Epidermal melanocyte (primary cell): Measurements from ENCODE around the gene CHD1.

Experiments used
- DNase-seq: peaks from one replicate; pipeline ENCODE4 v3.0.0; 2011; ENCODE audit warnings: low spot score; ENCODE audit not compliant: insufficient read length

CHD1 gene

GRCh38 chr5:98936948-98937715 lies 8.3 kb upstream of the CHD1 start:
- DNase-seq = no peak

DNA sequence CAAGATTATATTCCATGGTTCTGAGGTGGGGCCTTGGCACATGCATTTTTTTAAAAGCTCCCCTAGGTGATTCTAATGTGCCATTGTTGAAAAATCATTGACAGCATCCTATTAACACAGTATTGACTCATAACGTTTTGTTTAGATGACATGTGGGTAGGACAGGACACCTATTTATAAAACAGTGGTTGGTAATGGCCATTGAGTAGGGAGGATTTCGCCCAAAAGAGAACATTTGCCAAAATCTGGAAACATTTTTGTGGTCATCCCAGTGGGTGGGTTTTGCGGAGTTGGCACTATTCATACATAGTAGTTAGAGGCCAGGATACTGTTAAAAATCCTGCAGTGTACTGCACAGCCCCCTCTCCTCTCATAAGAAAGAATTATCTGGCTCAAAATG lies 6.4 kb upstream of the CHD1 start:
- no peak for DNase-seq

DNA sequence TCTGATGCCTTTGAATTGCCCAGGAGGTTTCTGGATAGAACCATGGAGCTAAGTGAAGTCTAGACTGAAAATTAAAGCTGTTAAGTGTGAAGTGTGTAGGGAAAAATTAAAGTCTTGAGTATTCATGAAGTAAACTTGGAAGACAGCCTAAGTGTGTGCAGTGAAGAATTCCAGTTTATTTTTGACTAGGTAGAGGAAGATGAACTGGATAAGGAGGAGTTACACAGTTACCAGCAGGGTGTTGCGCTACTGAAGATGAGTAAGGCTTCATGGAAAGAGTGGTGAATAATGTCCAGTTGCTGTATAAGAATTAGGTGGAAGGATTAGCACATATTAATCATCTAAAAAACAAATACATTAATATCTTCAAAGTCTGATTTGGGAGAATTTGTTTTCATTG lies 5.7 kb upstream of the CHD1 start:
- no peak for DNase-seq

GRCh38 chr5:98933445-98934072 lies 4.8 kb upstream of the CHD1 start:
- DNase-seq = no peak

- DNase-seq = no peak
Observed at GRCh38 chr5:98930972-98931762, 2.4 kb upstream of the CHD1 start.

DNA sequence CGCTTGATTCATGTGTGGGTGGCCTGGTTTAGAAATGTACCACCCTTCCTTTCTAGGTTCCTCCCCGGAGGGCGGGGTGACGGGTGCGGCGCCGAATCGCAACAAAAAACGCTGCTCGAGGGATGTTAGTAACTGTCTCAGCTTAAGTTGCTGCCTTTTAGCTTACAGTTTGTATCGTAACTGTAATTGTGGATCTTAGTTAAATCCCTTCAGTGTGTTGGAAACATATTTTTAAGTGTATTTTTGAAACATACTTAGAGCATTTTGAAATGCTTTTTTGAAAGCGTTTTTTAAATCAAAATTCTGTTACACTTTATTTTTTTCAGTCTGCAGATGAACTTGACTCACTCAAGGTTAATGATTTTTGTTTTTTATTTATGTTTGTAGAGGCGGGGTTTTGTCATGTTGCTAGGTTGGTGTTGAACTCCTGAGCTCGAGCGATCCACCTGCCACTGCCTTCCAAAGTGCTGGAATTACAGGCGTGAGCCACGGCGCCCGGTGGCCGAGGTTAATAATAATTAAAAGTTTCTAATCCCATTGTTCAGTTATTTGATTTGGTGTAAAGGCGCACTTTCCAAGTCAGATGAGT lies 997 bp upstream of the CHD1 start:
- peak; percentile 85 for DNase-seq

DNA sequence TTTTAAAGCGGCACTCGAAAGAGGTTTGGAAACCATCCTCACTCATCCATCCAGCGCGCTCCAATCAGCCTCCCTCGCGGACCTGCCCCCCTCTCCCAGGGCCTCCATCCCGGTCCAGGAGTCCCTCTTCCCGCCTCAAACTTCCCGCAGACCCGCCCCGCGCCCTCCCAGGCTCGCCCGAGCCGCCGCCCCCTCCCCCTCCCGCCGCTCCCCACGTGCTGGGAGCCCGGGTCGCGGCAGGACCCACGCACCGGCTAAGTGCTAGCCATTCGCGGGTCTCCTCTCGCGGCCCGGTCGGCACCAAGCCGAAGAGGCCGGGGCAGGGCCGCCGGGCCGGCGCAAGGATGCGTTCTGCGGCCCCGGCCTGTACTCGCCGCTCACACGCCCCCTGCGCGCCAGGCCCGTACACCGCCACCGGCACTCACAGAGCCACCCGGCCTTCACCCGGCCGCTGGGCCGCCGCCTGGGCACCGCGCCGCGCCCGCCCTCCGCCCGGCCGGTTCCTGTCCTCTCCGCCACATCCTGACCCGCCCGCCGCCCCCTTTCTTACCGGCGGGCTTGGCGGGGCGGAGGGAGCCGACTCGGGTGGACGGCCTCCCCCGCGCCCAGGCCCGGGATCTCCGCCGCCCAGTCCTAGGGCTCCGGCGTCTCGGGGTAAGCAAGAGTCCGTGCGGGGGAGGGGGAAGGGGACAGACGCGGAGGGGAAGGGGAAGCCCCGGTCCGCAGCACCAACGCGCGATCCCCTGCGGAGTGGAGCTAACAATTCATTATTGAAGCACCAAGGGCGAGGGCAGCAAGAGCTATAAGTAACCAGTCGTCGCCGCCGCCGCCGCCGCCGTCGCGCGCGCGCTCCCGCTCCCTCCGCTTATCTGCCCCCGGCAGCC lies 576 bp downstream of the CHD1 start:
- DNase-seq = peak; percentile 53

DNA sequence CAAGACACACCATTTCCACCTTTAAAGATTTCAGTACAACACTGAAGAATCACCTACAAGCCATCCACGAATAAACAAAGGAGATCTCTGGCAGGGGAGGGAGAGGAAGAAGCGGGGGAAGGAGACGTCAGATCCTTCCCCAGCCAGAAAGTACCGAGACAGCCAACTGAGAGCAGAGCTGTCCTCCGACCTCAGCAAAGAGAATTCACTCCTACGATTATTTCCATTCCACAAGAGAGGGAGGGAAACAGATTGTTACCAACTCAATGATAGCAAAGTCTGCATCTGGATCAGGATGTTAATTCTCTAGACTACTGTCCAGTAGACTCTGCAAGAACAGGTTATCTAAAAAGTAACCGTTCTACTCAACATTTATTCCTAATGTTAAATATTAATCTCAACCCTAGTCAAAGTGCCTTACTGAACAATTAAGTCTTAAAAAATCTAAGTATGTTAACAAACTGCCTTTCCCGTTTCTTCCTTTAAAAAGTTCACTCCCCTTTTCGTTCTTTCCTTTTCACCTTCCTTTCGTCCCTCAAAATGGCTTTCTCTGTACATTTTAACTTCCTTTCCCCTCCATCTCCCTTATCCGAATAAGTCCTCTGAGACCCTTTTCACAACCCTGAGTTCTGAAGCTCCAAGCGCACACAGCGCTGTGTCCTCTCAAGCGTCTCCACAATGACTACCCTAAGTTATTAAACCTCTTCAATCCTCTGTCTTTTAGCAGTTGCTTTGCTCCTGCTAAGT lies 1.4 kb downstream of the CHD1 start:
- no peak for DNase-seq

GRCh38 chr5:98923966-98924365 lies 4.8 kb downstream of the CHD1 start:
- DNase-seq = no peak

GRCh38 chr5:98921947-98922505 lies 6.8 kb downstream of the CHD1 start:
- DNase-seq = no peak

- DNase-seq = no peak
Observed at GRCh38 chr5:98917433-98917832, 11.4 kb downstream of the CHD1 start.

- DNase-seq = no peak
Observed at GRCh38 chr5:98916540-98916939, 12.3 kb downstream of the CHD1 start.

DNA sequence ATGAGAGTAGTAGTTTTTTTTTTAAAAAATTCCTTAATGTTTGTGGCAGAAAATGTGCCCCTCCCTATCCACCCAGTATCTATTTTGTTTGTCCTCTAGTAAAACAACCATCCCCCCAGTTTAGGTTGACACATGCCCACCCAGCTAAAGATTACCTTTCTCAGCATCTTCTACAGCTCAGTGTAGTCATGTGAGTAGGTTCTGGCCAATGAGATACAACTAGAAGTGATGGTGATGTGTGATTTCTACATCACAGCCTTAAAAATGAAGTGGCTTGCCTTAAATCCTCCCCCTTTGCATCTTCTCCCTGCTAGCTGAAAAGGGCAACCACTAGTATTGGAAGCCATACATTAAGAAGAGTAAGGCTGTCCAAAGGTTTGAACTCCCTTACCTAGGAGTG lies 14.9 kb downstream of the CHD1 start:
- no peak for DNase-seq

GRCh38 chr5:98911280-98912040 lies 17.3 kb downstream of the CHD1 start:
- no peak for DNase-seq

DNA sequence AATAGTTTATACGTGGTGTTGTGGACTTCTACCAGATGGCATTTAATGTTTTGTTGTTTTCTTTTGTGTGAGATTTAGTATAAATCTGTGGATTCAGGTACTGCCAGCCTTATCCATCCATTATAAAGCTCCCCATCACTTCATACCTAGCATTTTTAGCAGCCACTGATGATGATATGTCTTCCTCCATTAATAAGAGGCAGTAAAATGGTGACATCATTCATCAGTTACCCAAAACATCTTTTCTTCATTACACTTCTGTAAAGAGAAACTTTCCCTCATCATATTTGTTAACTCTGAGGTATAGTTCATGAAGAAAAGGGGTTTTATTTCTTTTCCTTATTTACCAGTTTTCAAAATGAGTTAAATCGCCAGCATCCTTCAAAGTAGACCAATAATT lies 19.4 kb downstream of the CHD1 start:
- no peak for DNase-seq

GRCh38 chr5:98907951-98908350 lies 20.9 kb downstream of the CHD1 start:
- no peak for DNase-seq

GRCh38 chr5:98906756-98907355 lies 22.0 kb downstream of the CHD1 start:
- no peak for DNase-seq

DNA sequence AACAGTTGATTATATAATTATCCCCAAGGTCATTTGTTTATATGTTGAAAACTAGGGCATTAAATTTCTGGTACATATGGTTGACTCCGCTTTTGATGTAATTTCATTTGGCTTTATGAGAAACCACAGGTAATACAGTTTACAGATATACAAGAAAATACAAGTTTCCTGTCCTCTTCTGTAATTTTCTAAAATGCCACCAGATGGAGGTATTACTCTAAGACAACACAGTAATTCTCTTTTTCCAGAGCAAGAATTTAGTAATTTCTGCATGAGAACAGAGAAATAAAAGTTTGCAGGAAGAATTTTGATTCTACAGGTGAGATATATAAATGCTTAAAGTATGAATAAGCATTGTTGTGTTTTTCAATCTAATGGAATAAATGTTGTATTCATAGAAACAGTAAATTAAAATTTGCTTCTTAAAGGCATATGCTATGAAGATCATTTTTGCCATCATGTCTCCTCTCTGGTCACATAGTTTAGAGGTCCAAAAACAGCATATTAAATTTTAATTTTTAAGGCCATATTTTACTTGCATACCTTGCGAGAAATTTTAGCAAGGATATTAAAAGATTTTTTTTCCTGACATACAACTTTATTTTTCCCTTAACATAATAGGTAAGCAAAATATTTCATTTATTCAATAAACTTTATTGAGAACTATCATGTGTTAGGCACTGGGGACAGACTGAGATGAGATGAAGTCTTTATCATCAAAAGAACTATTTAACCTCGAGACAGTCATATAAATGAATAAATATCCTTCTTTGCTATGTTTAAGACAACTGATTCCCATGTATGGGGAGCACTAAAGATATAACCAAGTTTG lies 22.7 kb downstream of the CHD1 start:
- DNase-seq = no peak
